CD4-positive, CD25-positive, alpha-beta regulatory T cell (primary cell): ENCODE data around the gene AFF3. TPM values are rescaled to one million over a fixed set of nuclear protein-coding genes. Genes with fewer than 3 reads are reported as not detected.

ENCODE experiments used
- ATAC-seq, 2 donors: fragments of 150-1000 bp; cut with Tn5 transposase; one replicate each; pipeline ENCODE4 v1.10.0; 2021; ENCODE audit warnings: low read depth in 2 of 2, moderate number of reproducible peaks in 2 of 2, moderate library complexity in 1 of 2
- DNase-seq, 3 donors: peaks; one replicate each; pipeline versions ENCODE4 v3.0.0 to v3.0.0-alpha.2; 2012 to 2022; ENCODE audit warnings: mixed read lengths in 1 of 3
- H3K27ac ChIP-seq: one replicate; pipeline ENCODE4 v1.7.0; 2013; ENCODE audit warnings: mild to moderate bottlenecking, low read length; ENCODE audit not compliant: insufficient read depth, poor library complexity, severe bottlenecking
- H3K27me3 ChIP-seq: one replicate; pipeline ENCODE4 v1.7.0; 2013; ENCODE audit warnings: low read length; ENCODE audit not compliant: control insufficient read depth, insufficient read depth
- H3K36me3 ChIP-seq: one replicate; pipeline ENCODE4 v1.7.0; 2013; ENCODE audit warnings: mild to moderate bottlenecking, low read length, moderate library complexity; ENCODE audit not compliant: control insufficient read depth, insufficient read depth
- H3K4me1 ChIP-seq: 2 replicates; pipeline ENCODE4 v1.7.0; 2013; ENCODE audit warnings: mild to moderate bottlenecking, low read length; ENCODE audit not compliant: insufficient read depth, control insufficient read depth, poor library complexity, severe bottlenecking
- H3K4me3 ChIP-seq: one replicate; pipeline ENCODE4 v1.7.0; 2013; ENCODE audit warnings: low read depth, mild to moderate bottlenecking, low read length, moderate library complexity
- H3K9me3 ChIP-seq, 2 experiments: 1 replicate in 1 of 2; 2 replicates in 1 of 2; pipeline ENCODE4 v1.7.0; 2013; ENCODE audit warnings: low read length in 2 of 2, mild to moderate bottlenecking in 1 of 2, moderate library complexity in 1 of 2; ENCODE audit not compliant: control insufficient read depth in 2 of 2
- H3K27ac Mint-ChIP-seq, 3 donors: one replicate each; pipeline ENCODE4 v1.8.0; 2020 to 2022; ENCODE audit warnings: mild to moderate bottlenecking in 3 of 3, mixed read lengths in 3 of 3, moderate library complexity in 2 of 3
- H3K27me3 Mint-ChIP-seq: one replicate; pipeline ENCODE4 v1.8.0; 2022; ENCODE audit warnings: mild to moderate bottlenecking, mixed read lengths
- H3K36me3 Mint-ChIP-seq: one replicate; pipeline ENCODE4 v1.8.0; 2020; ENCODE audit warnings: mixed read lengths
- H3K4me1 Mint-ChIP-seq, 4 donors: one replicate each; pipeline ENCODE4 v1.8.0; 2020 to 2022; ENCODE audit warnings: mixed read lengths in 4 of 4, mild to moderate bottlenecking in 1 of 4
- H3K4me3 Mint-ChIP-seq, 4 donors: one replicate each; pipeline ENCODE4 v1.8.0; 2020 to 2022; ENCODE audit warnings: mild to moderate bottlenecking in 4 of 4, mixed read lengths in 4 of 4, moderate library complexity in 3 of 4
- H3K9me3 Mint-ChIP-seq, 7 donors: one replicate each; pipeline ENCODE4 v1.8.0; 2020 to 2022; ENCODE audit warnings: mixed read lengths in 7 of 7, mild to moderate bottlenecking in 3 of 7, moderate library complexity in 2 of 7
- polyA plus RNA-seq, 4 donors: library from polyadenylated mRNA; unstranded; fragments of 300-500 nt; fragmentation: Illumina TruSeq; gene quantifications; one replicate each; pipeline ENCODE4 v1.2.3, GENCODE V29; 2021
- total RNA-seq: library from RNA; stranded (reverse); gene quantifications from one replicate; pipeline ENCODE4 v1.2.3, GENCODE V29; 2022

The AFF3 gene
- total and polyA plus RNA-seq, 5 donors from 2014 or later, result 0.82 to 10.1 (median 4.2) TPM

DNA sequence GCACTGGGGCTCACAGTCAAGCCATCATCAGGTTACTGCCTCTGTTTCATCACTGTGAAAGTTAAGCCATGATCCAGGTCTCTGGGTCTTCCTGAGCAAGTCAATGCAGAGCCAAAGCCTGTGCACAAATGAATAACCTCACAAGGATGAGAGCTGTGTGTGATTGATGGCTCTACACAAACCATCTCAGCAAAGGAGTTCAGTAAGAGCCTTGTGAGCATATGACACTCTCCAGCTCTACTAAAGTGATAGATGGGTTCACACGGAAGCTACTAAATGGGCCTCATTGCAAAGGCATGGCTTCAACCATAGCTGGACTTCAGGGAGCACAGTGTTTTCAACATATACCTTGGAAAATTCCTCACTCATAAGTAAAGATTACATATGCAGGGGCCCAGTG lies 101.5 kb downstream of the AFF3 start:
- no peak overlapping the region for H3K4me3 ChIP-seq
- DNase-seq (no peak), ATAC-seq (no peak)
- no peaks in the 10 kb centered on the region for H3K9me3 Mint-ChIP-seq
- no peak overlapping the region for H3K27ac Mint-ChIP-seq
- H3K4me1 Mint-ChIP-seq, result peaks cover 0 to 8% (median 0%) of the 10 kb centered on the region in 4 donors
- H3K36me3 Mint-ChIP-seq, result peaks cover 7% of the 10 kb centered on the region
- no peaks in the 10 kb centered on the region for H3K4me1 ChIP-seq
- H3K27me3 Mint-ChIP-seq, result no peaks in the 10 kb centered on the region
- no peak overlapping the region for H3K27ac ChIP-seq
- no peak overlapping the region for H3K4me3 Mint-ChIP-seq
- no peaks in the 10 kb centered on the region for H3K36me3 ChIP-seq
- H3K9me3 ChIP-seq, result no peaks in the 10 kb centered on the region
- H3K27me3 ChIP-seq, result no peaks in the 10 kb centered on the region

DNA sequence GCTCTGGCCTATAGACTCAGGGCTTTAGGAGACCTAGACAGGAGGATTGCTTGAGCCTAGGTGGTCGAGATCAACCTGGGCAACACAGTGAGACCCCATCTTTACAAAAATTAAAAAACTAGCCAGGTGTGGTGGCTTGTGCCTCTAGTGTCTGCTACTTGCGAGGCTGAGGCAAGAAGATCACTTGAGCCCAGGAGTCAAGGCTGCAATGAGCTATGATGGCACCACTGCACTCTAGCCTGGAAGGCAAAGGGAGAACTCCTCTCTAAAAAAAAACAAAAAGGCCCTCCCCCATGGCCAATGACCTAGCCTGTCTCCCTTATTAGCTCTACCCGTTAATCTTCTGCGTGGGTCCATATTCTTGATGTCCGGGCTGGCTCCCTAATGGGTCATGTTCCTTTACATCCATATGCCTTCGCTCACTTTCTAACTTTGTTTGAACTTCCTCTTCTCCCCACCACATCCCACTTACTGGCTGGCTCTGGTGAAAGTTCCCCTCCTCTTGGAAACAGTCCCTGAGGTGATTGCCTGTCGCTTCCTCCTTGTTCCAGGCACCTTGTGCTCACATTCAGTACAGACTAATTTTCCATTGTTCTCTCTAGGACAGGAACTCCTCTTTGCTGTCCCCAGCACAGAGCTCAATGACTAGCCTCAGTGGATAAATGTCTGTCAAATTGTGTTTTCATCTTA lies 103.0 kb downstream of the AFF3 start:
- no peak overlapping the region for H3K27ac ChIP-seq
- H3K9me3 Mint-ChIP-seq, result peaks cover 0 to 2% (median 0%) of the 10 kb centered on the region in 7 donors

DNA sequence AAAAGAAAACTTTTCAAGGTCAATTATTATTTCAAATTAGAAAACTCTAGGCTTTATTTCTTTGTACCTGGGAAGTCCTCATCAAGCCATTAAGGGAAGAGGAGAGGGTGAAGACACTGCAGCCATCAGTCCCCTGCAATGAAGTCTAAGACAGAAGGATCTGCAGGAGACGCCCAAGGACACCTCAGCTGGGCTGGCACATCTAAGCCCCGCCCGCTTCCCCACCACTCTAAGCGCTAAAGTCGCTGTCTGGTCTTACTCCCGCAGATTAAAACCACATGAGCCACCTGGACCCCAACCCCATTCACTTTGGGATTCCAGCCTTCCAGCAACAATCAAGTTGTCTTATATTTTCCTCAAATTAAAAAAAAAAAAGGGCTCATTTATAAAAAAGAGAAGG lies 104.4 kb downstream of the AFF3 start:
- H3K27me3 ChIP-seq, result no peaks in the 10 kb centered on the region
- Mint-ChIP-seq H3K36me3 (peaks cover 3% of the 10 kb centered on the region), H3K4me3 (no peak overlapping the region), H3K9me3 (peaks cover 0 to 2% (median 0%) of the 10 kb centered on the region in 7 donors), H3K4me1 (peaks cover 0 to 14% (median 0%) of the 10 kb centered on the region in 4 donors), H3K27me3 (no peaks in the 10 kb centered on the region), H3K27ac (no peak overlapping the region)
- no peaks in the 10 kb centered on the region for H3K36me3 ChIP-seq
- DNase-seq (peak in 1 of 3 donors; percentile 11), ATAC-seq (no peak)
- no peak overlapping the region for H3K4me3 ChIP-seq
- H3K4me1 ChIP-seq, result no peaks in the 10 kb centered on the region
- no peaks in the 10 kb centered on the region for H3K9me3 ChIP-seq
- no peak overlapping the region for H3K27ac ChIP-seq

More for the DNA sequence above, 103.0 kb downstream of the AFF3 start:
- Histone ChIP-seq H3K27me3 (no peaks in the 10 kb centered on the region), H3K4me1 (no peaks in the 10 kb centered on the region), H3K4me3 (no peak overlapping the region), H3K9me3 (no peaks in the 10 kb centered on the region), H3K36me3 (no peaks in the 10 kb centered on the region)
- Mint-ChIP-seq H3K27ac (no peak overlapping the region), H3K4me3 (no peak overlapping the region), H3K27me3 (no peaks in the 10 kb centered on the region), H3K36me3 (peaks cover 7% of the 10 kb centered on the region), H3K4me1 (peaks cover 0 to 13% (median 0%) of the 10 kb centered on the region in 4 donors)
- ATAC-seq (no peak), DNase-seq (no peak)

DNA sequence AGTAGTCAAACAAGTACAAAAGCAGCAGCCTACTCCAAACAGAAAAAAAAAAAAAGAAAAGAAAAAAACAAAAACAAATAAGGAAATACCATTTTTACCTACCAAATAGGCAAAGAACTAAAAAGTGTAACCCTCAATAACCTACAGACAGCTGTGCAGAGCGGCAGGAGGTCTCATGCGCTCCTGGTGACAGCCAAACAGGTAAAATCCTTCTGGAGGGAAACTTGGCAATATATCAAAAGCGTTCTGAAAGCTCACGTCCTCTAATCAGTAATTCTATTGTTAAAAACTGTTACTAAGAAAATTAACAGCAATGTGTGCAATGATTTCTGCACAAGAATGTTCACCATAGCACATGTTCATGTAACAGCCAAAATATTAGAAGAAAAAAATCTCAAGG lies 105.6 kb downstream of the AFF3 start:
- no peak overlapping the region for H3K4me3 ChIP-seq
- DNase-seq, result no peak
- no peak for ATAC-seq
- H3K27me3 ChIP-seq, result no peaks in the 10 kb centered on the region
- no peaks in the 10 kb centered on the region for H3K9me3 ChIP-seq
- Mint-ChIP-seq H3K9me3 (peaks cover 0 to 2% (median 0%) of the 10 kb centered on the region in 7 donors), H3K4me3 (no peak overlapping the region), H3K27ac (no peak overlapping the region), H3K27me3 (no peaks in the 10 kb centered on the region), H3K36me3 (peaks cover 3% of the 10 kb centered on the region), H3K4me1 (peaks cover 0 to 14% (median 0%) of the 10 kb centered on the region in 4 donors)
- H3K27ac ChIP-seq, result no peak overlapping the region
- no peaks in the 10 kb centered on the region for H3K4me1 ChIP-seq
- no peaks in the 10 kb centered on the region for H3K36me3 ChIP-seq

DNA sequence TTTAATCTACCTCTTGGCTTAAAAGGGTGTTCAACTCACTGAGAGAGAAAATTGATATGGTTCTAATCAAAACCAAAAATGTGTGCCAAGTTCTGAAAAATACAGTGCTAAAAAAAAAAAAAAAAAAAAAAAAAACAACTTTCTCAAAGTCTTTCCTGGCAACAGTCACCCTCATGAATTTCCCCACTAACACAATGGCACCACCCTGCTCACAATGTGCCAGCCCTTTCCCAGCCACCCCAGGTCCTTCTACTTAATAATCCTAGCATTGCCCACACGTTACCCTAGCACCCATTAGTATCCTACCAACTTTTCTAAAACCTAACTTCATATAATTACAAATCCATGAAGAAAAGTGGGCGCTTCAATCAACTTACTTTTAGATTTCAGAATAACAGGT lies 106.4 kb downstream of the AFF3 start:
- Mint-ChIP-seq H3K4me1 (peaks cover 0 to 14% (median 0%) of the 10 kb centered on the region in 4 donors), H3K27me3 (no peaks in the 10 kb centered on the region), H3K36me3 (peaks cover 3% of the 10 kb centered on the region), H3K27ac (no peak overlapping the region), H3K9me3 (peaks cover 0 to 2% (median 0%) of the 10 kb centered on the region in 7 donors), H3K4me3 (no peak overlapping the region)
- ATAC-seq (no peak), DNase-seq (no peak)
- no peaks in the 10 kb centered on the region for H3K27me3 ChIP-seq
- no peak overlapping the region for H3K27ac ChIP-seq
- H3K4me3 ChIP-seq, result no peak overlapping the region
- no peaks in the 10 kb centered on the region for H3K36me3 ChIP-seq
- H3K4me1 ChIP-seq, result no peaks in the 10 kb centered on the region
- no peaks in the 10 kb centered on the region for H3K9me3 ChIP-seq

DNA sequence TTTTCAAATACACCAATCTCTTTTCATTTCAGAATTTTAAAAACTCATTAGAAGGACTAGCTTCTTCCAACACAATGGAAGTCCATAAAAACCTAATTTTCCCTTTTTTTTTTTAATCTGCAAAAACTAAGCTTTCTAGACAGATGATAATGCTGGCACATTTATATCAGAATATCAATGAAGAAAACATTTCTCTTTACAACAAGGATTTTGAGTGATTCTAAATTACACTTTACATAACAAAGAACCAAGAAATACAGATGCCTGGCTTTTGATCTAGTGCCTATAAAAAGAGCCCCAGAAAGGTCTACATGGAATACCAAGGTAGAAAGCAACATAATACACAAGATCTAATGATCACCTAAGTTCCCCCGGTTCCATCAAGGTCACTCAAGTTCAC lies 108.0 kb downstream of the AFF3 start:
- Histone ChIP-seq H3K27me3 (no peaks in the 10 kb centered on the region), H3K4me3 (no peak overlapping the region), H3K27ac (no peak overlapping the region), H3K9me3 (no peaks in the 10 kb centered on the region), H3K4me1 (no peaks in the 10 kb centered on the region), H3K36me3 (no peaks in the 10 kb centered on the region)
- Mint-ChIP-seq H3K27me3 (no peaks in the 10 kb centered on the region), H3K4me1 (peaks cover 0 to 12% (median 0%) of the 10 kb centered on the region in 4 donors), H3K36me3 (no peaks in the 10 kb centered on the region), H3K4me3 (no peak overlapping the region), H3K27ac (no peak overlapping the region), H3K9me3 (peaks cover 0 to 2% (median 0%) of the 10 kb centered on the region in 7 donors)
- ATAC-seq (no peak), DNase-seq (no peak)

DNA sequence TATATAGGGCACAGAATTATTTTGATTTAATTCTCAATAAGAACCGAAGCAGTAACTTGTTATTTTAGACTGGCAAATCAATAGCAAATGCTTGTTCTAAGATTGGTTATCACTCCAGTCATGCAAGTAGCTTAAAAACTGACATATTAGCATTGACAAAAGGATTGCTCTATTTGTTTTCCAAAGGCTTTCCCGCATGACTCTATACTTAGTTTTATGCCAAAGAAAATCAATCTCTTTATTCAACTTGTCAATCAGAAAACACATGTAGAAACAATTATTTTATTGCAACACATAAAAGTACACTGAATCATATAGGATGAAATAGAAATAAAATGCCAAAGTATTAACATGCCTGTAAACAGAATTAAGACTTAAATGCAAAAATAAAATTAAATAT lies 108.4 kb downstream of the AFF3 start:
- Mint-ChIP-seq H3K27ac (no peak overlapping the region), H3K36me3 (no peaks in the 10 kb centered on the region), H3K4me1 (peaks cover 0 to 12% (median 0%) of the 10 kb centered on the region in 4 donors), H3K27me3 (no peaks in the 10 kb centered on the region), H3K4me3 (no peak overlapping the region), H3K9me3 (peaks cover 0 to 2% (median 0%) of the 10 kb centered on the region in 7 donors)
- DNase-seq (no peak), ATAC-seq (no peak)
- no peak overlapping the region for H3K27ac ChIP-seq
- H3K9me3 ChIP-seq, result no peaks in the 10 kb centered on the region
- H3K4me3 ChIP-seq, result no peak overlapping the region
- no peaks in the 10 kb centered on the region for H3K4me1 ChIP-seq
- no peaks in the 10 kb centered on the region for H3K36me3 ChIP-seq
- no peaks in the 10 kb centered on the region for H3K27me3 ChIP-seq

DNA sequence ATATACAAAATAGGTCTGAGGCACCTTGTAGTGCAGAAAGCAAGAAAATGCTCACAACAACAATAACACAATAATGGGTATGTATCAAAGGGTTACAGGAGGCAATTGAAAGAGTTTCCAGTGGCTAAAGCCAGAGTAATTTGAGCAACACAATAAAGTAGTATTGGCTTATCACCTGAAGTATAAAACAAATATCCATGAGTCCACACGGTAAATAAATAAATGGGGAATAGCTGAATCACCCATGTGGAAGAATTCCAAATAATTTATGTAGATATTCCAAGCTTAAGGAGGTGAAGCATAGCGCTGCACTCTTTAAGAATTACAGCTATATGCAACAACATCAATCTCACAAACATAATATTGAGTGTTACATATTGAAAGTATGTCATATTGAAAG lies 110.8 kb downstream of the AFF3 start:
- Histone ChIP-seq H3K9me3 (no peaks in the 10 kb centered on the region), H3K4me3 (no peak overlapping the region), H3K27me3 (no peaks in the 10 kb centered on the region), H3K36me3 (no peaks in the 10 kb centered on the region), H3K4me1 (no peaks in the 10 kb centered on the region), H3K27ac (no peak overlapping the region)
- ATAC-seq, result no peak
- no peak overlapping the region for H3K27ac Mint-ChIP-seq
- H3K27me3 Mint-ChIP-seq, result no peaks in the 10 kb centered on the region
- peaks cover 0 to 10% (median 0%) of the 10 kb centered on the region in 4 donors for H3K4me1 Mint-ChIP-seq
- no peak overlapping the region for H3K4me3 Mint-ChIP-seq
- DNase-seq, result no peak
- peaks cover 0 to 2% (median 0%) of the 10 kb centered on the region in 7 donors for H3K9me3 Mint-ChIP-seq
- H3K36me3 Mint-ChIP-seq, result no peaks in the 10 kb centered on the region
